ENCODE results near the gene ZSCAN10. TPM values are rescaled to one million over a fixed set of nuclear protein-coding genes. Genes with fewer than 3 reads are reported as not detected.
A peak's percentile ranks its signal among the peaks of the same experiment; 100 is the strongest.
"Not testable (repeated sequence)": the region's sequence is repeated elsewhere in the genome, so short reads cannot be mapped to it uniquely, and the experiment has no call there.

Gene ZSCAN10
- total and polyA plus RNA-seq, 10 donors, result 0.02 to 0.85 (median 0.06) TPM; not detected in 7

DNA sequence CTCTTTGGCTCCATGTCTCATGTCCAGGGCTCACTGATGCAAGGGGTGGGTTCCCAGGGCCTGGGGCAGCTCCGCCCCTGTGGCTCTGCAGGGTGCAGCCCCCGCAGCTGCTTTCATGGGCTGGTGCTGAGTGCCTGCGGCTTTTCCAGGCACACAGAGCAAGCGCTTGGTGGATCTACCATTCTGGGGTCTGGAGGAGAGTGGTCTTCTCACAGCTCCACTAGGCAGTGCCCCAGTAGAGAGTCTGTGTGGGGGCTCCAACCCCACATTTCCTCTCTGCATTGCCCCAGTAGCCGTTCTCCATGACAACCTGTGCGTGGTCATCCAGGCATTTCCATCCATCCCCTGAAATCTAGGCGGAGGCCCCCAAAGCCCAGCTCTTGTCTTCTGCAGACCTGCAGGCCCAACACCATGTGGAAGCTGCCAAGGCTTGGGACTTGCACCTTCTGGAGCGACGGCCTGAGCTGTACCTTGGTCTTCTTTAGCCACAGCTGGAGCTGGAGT, 28.4 kb downstream of the ZSCAN10 start:
- intact Hi-C loops (cut with DNase I; ENCODE audit: low total_unique reads), result no loop called here
- DNase-seq, result peak; percentile 60
- H3K4me1 ChIP-seq, result peaks cover 10 to 85% (median 48%) of the 10 kb centered on the region in 6 donors
- H3K27ac ChIP-seq, result peak overlapping the region in 3 of 8 donors; percentile 85 to 93 (median 91)
- peaks cover 0 to 30% (median 2%) of the 10 kb centered on the region in 6 donors for H3K36me3 ChIP-seq
- no peak overlapping the region for H3K4me3 ChIP-seq
- H3K27me3 ChIP-seq (replicated peaks in 1 of 7), result no peaks in the 10 kb centered on the region
- H3K9me3 ChIP-seq, result no peaks in the 10 kb centered on the region
- TF ChIP-seq, protein P1, sequence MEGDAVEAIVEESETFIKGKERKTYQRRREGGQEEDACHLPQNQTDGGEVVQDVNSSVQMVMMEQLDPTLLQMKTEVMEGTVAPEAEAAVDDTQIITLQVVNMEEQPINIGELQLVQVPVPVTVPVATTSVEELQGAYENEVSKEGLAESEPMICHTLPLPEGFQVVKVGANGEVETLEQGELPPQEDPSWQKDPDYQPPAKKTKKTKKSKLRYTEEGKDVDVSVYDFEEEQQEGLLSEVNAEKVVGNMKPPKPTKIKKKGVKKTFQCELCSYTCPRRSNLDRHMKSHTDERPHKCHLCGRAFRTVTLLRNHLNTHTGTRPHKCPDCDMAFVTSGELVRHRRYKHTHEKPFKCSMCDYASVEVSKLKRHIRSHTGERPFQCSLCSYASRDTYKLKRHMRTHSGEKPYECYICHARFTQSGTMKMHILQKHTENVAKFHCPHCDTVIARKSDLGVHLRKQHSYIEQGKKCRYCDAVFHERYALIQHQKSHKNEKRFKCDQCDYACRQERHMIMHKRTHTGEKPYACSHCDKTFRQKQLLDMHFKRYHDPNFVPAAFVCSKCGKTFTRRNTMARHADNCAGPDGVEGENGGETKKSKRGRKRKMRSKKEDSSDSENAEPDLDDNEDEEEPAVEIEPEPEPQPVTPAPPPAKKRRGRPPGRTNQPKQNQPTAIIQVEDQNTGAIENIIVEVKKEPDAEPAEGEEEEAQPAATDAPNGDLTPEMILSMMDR (IDR thresholded peaks at IDR 0.05 in 8 of 11, conservative IDR thresholded peaks at IDR 0.05 in 3 of 11), result no peak
- TF ChIP-seq POLR2AphosphoS5 (IDR thresholded peaks at IDR 0.05), result peak in 1 of 3 donors; percentile 5
- 80 to 94% (median 88%) methylated on average over 4 to 9 of the region's 9 CpGs for WGBS, 5 donors

DNA sequence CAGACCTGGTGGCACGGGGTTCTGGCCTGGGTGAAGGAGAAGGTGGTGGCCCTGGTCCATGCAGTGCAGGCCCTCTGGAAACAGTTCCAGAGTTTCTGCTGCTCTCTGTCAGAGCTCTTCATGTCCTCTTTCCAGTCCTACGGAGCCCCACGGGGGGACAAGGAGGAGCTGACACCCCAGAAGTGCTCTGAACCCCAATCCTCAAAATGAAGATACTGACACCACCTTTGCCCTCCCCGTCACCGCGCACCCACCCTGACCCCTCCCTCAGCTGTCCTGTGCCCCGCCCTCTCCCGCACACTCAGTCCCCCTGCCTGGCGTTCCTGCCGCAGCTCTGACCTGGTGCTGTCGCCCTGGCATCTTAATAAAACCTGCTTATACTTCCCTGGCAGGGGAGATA, 29.9 kb downstream of the ZSCAN10 start:
- intact Hi-C loops (cut with DNase I; ENCODE audit: low total_unique reads); H3K27me3 ChIP-seq (replicated peaks in 1 of 7); H3K4me3 ChIP-seq; H3K9me3 ChIP-seq: not testable (repeated sequence)
- Histone ChIP-seq H3K36me3 (peaks cover 0 to 30% (median 2%) of the 10 kb centered on the region in 6 donors), H3K27ac (peak overlapping the region in 3 of 8 donors; percentile 6 to 93 (median 37)), H3K4me1 (peaks cover 8 to 85% (median 41%) of the 10 kb centered on the region in 6 donors)
- WGBS, 5 donors, result 84 to 93% (median 90%) methylated on average over 8 to 10 of the region's 11 CpGs
- peak; percentile 60 for DNase-seq

DNA sequence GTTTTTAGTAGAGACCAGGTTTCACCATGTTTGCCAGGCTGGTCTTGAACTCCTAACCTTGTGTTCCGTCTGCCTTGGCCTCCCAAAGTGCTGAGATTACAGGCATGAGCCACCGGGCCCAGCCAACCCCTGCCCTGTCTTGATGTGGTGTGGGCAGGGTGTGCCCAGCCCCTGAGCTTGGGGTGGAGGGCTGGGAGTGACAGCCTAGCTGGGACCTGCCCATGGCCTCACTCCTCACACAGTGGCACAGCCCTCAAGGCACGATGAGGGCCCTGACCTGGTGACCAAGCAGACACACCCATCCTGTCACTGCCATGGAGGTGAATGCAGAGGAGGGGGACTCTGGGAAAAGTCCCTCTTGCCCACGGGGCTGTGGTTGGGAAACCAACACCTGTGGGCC, 30.6 kb downstream of the ZSCAN10 start:
- Histone ChIP-seq H3K27me3 (replicated peaks in 1 of 7) (no peaks in the 10 kb centered on the region), H3K27ac (peak overlapping the region; percentile 14 to 87 (median 75)), H3K4me3 (peak overlapping the region in 6 of 8 donors; percentile 41 to 79 (median 58)), H3K9me3 (no peaks in the 10 kb centered on the region), H3K4me1 (peaks cover 6 to 85% (median 37%) of the 10 kb centered on the region in 6 donors), H3K36me3 (peaks cover 0 to 30% (median 2%) of the 10 kb centered on the region in 6 donors)
- intact Hi-C loops (cut with DNase I; ENCODE audit: low total_unique reads), result no loop called here
- DNase-seq, result peak; percentile 78
- TF ChIP-seq, protein P1 (IDR thresholded peaks at IDR 0.05 in 8 of 11, conservative IDR thresholded peaks at IDR 0.05 in 3 of 11), result no peak
- TF ChIP-seq POLR2AphosphoS5 (IDR thresholded peaks at IDR 0.05) (peak; percentile 18 to 65 (median 60)), POLR2A (IDR thresholded peaks at IDR 0.05) (no peak)
- 57 to 70% (median 59%) methylated on average over 4 of the region's 4 CpGs for WGBS, 5 donors

DNA sequence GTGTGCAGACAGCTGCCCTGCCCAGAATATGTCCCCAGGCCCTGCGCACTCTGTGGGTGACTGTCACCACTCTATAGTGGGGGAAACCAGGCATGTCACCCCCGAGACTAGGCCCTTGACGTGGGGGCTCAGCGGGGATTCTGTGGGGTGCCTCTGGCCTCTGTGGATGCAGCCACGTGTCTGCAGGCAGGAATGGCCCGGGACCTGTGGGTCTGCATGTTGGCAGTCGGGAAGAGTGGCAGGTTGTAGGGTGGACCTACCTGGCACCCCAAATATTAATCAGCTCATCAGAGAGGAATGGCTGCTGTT, 32.7 kb downstream of the ZSCAN10 start:
- intact Hi-C loops (cut with DNase I; ENCODE audit: low total_unique reads), result no loop called here
- 28 to 73% (median 68%) methylated on average over 6 to 7 of the region's 7 CpGs for WGBS, 5 donors
- H3K27me3 ChIP-seq (replicated peaks in 1 of 7), result no peaks in the 10 kb centered on the region
- H3K4me3 ChIP-seq, result peak overlapping the region; percentile 41 to 79 (median 58)
- peak overlapping the region; percentile 79 to 87 (median 84) for H3K27ac ChIP-seq
- H3K4me1 ChIP-seq, result peaks cover 6 to 87% (median 40%) of the 10 kb centered on the region in 6 donors
- no peaks in the 10 kb centered on the region for H3K9me3 ChIP-seq
- peak; percentile 69 for DNase-seq
- TF ChIP-seq, protein P1 (IDR thresholded peaks at IDR 0.05 in 8 of 11, conservative IDR thresholded peaks at IDR 0.05 in 3 of 11), result no peak
- no peak for TF ChIP-seq POLR2A (IDR thresholded peaks at IDR 0.05)
- no peak for TF ChIP-seq POLR2AphosphoS5 (IDR thresholded peaks at IDR 0.05)
- peaks cover 0 to 30% (median 2%) of the 10 kb centered on the region in 6 donors for H3K36me3 ChIP-seq

All from spleen (tissue), 11 donors.